ENCODE results near the gene CRTAC1.

Gene CRTAC1

GRCh38 chr10:98028168-98028770 is 2.2 kb downstream of the CRTAC1 start:
- DNase-seq = peak; percentile 25

DNA sequence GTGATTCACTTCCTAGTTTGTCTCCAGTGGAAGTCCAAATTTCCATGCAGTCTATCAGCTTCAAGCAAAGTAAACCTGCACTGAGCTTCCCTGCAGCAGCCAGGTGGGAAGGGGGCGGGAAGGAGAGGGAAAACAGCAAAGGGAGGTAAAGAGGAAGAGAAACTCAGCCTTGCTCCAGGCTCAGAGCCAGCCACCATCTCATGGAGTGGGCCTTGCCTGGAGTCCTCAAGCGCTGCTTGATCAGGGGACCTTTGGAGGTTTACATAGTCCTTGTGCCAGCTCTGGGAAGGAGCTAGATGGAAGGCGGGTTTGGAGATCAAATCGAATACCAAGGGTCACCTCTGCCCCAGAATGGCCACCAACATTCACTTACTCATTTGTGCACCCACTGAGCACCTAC is 7.4 kb downstream of the CRTAC1 start:
- no peak for DNase-seq

DNA sequence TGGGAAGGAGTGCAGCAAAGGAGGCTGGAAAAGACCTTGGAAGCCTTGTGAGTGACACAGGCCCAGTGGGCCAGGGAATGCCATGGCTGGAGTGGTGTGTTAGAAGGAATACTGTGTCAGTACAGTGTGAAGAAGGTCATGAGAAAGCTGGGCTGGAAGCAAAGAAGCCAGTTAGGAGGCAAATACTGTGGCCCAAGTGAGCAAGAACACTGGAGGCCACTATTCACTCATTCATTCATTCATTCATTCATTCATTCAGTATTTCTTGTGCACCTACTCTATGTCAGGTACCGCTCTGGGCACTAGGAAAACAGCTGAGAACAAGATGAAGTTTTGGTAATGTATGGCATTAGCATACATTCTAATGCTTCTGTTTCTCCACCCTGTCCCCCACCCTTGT is 9.6 kb downstream of the CRTAC1 start:
- DNase-seq = no peak

DNA sequence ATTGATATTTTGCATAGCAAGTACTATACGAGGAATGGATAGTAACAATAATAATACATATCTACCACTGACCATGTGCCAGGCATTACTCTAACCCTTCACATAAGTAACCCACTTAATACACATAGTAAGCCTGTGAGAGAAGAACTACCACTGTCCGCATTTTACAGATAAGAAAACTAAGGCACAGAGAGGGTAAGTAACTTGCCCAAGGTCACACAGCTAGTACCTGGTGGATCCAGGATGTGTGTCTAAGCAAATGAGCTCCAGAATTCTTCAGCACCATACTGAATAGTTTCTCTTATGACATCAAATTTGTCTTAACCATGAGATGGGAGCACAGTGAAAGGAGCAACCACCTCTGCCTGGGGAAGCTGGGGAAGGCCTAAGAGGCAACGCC is 10.2 kb downstream of the CRTAC1 start:
- DNase-seq = no peak

DNA sequence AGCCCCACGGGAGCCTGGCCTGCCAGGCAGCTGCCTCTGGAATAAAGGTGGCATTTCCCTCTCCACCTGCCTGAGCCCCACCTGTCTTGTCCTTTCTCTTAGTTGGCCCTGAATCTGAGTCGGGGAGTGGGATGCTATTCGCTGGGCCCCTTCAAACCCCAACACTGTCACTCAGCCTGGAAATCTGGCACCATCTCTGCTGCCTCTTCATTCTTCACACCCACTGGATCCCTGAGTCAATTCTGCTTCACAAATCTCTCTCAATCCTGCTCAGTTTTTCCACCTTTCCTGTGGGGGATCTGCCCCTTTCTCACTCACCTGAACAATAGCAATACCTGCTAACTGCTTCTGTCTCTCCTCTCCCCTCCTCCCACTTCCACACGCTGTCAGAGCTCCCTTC is 10.6 kb downstream of the CRTAC1 start:
- DNase-seq = no peak

- no peak for DNase-seq
These were observed 13.5 kb downstream of the CRTAC1 start for GRCh38 chr10:98016772-98017475.

- DNase-seq = no peak
These were observed 16.6 kb downstream of the CRTAC1 start for GRCh38 chr10:98013776-98014175.

DNA sequence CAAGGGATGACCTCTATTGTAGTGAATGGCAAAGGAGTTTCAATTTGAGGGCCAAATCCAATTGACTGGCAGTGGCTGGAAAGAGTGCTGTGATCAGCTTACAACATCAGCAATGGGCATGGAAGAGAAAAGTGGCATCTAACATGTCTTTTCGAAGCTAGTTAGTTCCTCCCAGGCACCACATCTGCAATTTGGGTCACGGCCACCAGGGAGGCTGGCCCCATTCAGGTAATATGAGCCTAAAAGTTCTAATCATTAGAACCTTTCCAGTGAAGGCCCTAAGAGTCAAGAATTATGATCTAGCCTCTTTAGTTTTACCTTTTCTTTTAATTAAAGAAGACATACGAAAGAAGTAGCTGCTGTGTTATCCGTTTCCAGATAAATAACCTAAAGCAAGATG is 17.3 kb downstream of the CRTAC1 start:
- no peak for DNase-seq

GRCh38 chr10:98012644-98013043 is 17.8 kb downstream of the CRTAC1 start:
- DNase-seq = no peak

GRCh38 chr10:98010939-98011685 is 19.3 kb downstream of the CRTAC1 start:
- no peak for DNase-seq

- DNase-seq = peak; percentile 25
These were observed 24.2 kb downstream of the CRTAC1 start for GRCh38 chr10:98006266-98006665.

DNA sequence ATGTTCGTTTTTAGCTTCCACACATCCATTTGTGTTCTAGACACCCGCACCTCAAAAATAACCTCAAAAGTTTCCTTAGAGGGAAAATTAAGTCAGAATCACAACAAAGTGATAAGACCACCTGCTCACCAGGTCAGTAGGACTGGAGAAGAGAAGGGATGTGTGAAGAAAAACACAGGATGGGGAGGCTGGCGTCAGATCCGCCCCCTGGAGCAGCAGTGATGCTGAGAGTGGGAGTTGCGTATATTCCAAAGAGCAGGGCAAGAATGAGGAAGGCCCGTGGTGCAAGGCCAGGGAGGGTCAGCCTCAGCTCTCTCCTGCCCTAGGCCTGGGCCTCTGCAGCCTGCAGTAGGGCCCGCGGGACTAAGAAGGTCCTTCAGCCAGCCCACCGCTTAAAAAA is 28.7 kb downstream of the CRTAC1 start:
- no peak for DNase-seq

- DNase-seq = no peak
These were observed 30.1 kb downstream of the CRTAC1 start for GRCh38 chr10:98000346-98000745.

GRCh38 chr10:97999923-98000248 is 30.5 kb downstream of the CRTAC1 start:
- DNase-seq = no peak

DNA sequence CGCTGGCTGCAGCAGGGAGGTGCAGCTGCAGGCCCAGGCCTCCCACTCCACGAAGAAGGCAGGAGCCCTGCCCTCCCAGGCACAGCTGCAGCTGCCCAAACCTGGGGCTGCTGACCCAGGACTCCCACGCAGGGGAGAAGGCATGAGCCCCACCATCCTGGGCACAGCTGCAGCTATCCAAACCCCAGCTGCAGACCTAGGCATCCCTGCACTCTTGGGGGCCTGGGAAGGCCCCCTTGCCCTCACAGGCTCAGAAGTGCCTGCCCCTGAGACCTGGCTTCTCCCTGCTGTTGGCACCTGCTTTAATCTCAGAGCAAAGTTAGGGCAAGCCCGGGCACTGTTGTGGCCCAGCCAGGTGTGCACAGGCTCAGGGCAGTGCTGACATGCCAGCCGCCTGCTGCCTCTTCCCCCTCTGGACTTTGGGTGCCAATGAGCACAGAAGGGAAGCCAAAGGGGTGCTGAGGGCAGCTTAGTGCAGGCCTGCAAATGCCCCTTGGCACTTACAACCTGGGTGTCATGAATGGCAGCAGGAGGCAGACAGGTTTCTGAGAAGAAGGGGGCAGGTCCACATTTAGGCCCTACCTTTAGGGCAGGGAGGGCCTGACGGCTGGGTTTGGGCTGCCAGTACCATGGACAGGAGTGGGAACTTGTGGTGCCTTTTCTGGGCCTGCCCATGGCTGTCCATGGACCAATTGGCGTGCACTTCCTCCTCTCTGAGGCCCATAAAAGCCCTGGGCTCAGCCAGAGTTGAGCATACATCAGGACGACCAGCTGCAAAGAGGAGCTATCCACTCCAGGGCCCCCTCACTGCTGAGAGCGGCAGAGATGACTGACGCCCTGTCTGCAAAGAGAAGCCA is 31.1 kb downstream of the CRTAC1 start:
- no peak for DNase-seq

DNA sequence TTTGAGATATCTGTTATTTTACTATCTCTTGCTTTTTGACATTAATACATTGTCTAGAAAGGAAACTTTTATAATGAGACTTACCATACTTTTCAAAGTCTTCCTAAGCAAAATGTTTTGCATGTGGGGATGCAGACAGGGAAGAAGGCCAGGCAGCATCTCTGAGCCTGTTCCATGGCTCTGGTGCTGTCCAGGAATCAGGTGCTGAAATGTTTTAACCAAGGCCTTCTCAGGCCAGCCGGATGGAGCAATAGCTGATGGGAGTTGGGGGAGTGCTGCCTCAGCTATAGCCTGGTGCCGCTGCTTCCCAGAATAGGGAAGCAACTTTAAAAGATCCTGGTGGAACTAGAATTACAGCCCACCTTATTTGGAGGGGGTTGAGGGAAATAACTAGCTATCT is 38.5 kb downstream of the CRTAC1 start:
- no peak for DNase-seq

DNA sequence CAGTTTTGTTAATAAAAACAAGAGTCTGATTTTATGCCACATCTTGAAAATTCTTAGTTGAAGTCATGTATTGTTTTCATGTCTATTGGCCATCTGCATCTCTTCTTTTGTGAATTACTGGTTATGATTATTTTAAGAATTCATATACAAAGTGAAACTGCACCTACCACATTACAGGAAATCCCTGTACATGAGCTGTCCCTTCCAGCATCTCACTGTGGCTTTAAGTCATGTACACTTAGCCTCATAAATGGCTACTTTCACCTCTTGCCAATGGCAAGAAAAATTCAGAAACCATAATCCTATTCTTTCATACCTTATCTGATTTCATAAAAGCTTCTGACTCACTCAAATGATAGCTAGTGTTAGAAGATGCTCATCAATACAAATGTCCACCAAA is 48.6 kb downstream of the CRTAC1 start:
- no peak for DNase-seq

DNA sequence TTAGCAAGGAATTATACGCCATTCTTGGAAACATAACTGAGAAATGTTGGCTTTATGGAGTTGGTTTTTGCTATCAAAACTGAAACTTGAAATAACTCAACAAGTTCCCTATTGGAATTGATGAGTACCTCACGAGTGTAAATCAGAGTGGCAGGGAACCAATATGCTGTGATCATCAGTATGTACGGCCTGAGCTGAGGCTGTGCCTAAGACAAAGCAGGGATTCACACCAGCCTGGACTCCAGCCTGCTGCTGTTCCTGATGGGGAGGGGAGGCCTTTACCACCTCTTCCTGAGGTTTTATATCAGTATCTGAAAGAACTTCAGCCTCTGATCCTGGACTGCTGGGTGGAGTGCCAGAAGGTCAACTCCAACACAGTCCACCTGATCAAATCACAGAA is 52.7 kb downstream of the CRTAC1 start:
- DNase-seq = no peak

DNA sequence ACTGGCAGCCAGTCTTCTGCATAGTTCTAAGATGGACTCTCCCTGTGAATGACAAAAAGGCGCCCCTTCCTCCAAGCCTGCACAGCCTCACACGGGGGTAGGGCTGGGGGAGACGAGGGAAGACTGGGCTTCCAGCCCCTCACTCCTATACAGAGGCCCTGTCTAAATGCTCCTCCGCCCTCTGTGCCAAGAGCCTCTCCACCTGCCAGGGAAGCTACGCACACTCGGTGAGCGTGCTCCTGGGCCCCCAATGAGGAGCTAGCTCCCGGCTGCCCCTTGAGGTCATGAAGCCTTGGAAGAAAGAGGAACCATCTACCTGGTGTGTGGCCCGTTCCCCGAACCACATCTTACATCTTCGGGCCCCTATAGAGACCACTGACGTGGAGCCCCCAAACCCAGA is 54.8 kb downstream of the CRTAC1 start:
- DNase-seq = no peak

- DNase-seq = peak; percentile 32
These were observed 55.6 kb downstream of the CRTAC1 start for GRCh38 chr10:97974526-97975525.

DNA sequence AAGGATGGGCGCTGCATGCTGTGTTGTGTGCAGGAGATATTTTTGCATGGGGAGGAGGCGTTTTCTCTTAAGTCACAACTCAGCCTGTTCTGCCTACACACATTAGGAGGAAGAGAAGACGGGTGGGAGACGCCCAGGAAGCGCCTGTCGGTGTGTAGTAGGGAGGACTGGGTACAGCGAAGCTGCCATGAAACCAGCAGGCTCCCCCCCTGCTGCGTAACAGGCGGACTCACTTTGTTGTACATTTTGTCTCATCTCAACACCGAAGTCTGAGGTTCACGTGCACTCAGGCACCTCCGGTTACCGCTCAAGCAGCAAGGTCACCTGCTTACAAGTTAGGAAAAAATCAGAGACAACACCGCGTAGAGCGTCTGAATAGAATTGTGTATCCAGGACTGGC is 56.3 kb downstream of the CRTAC1 start:
- peak; percentile 2 for DNase-seq

- DNase-seq = no peak
These were observed 60.8 kb downstream of the CRTAC1 start for GRCh38 chr10:97969538-97970079.

Data from NCI-H2227 treated with DMSO at 0.1 percent for 48 hours (cell line).